CD4-positive, alpha-beta memory T cell (primary cell): ENCODE results near the gene SGTA. TPM values are rescaled to one million over a fixed set of nuclear protein-coding genes. Genes with fewer than 3 reads are reported as not detected.

Experiments used
- CTCF ChIA-PET: fragments of 350-600 bp; sonication (Branson Sonifier 250); formaldehyde crosslinking; loops from one replicate; lab custom pipeline; 2021; ENCODE audit warnings: inconsistent platforms; ENCODE audit not compliant: partially characterized antibody; lab: Charles Lee
- POLR2A ChIA-PET: fragments of 350-600 bp; sonication (Branson Sonifier 250); formaldehyde crosslinking; loops from one replicate; lab custom pipeline; 2021; ENCODE audit not compliant: partially characterized antibody; lab: Charles Lee
- DNase-seq, 5 donors: peaks; one replicate each; pipeline versions ENCODE4 v3.0.0 to v3.0.0-alpha.2; 2020 to 2022; ENCODE audit warnings: mixed read lengths in 1 of 5
- H3K27ac ChIP-seq: one replicate; pipeline ENCODE4 v1.7.0; 2013; ENCODE audit warnings: low read depth, low read length
- H3K27me3 ChIP-seq: 2 replicates; pipeline ENCODE4 v1.7.0; 2013; ENCODE audit warnings: mild to moderate bottlenecking, low read length, moderate library complexity; ENCODE audit not compliant: insufficient read depth
- H3K36me3 ChIP-seq: 2 replicates; pipeline ENCODE4 v1.7.0; 2013; ENCODE audit warnings: mild to moderate bottlenecking, low read length, moderate library complexity; ENCODE audit not compliant: insufficient read depth
- H3K4me1 ChIP-seq: 2 replicates; pipeline ENCODE4 v1.7.0; 2013; ENCODE audit warnings: mild to moderate bottlenecking, low read length, moderate library complexity; ENCODE audit not compliant: insufficient read depth
- H3K4me3 ChIP-seq, 2 donors: one replicate each; pipeline ENCODE4 v1.7.0; 2013; ENCODE audit warnings: low read length in 2 of 2, mild to moderate bottlenecking in 1 of 2
- H3K9me3 ChIP-seq, 2 donors: one replicate each; pipeline ENCODE4 v1.7.0; 2013; ENCODE audit warnings: low read length in 2 of 2, control low read depth in 1 of 2; ENCODE audit not compliant: control insufficient read depth in 1 of 2
- H3K27ac Mint-ChIP-seq, 7 donors: one replicate each; pipeline ENCODE4 v1.8.0; 2020 to 2021; ENCODE audit warnings: mixed read lengths in 7 of 7, mild to moderate bottlenecking in 6 of 7, inconsistent platforms in 3 of 7, moderate library complexity in 3 of 7
- H3K27me3 Mint-ChIP-seq, 2 donors: one replicate each; pipeline ENCODE4 v1.8.0; 2020 to 2021; ENCODE audit warnings: mixed read lengths in 2 of 2
- H3K36me3 Mint-ChIP-seq, 2 donors: one replicate each; pipeline ENCODE4 v1.8.0; 2020 to 2021; ENCODE audit warnings: mixed read lengths in 2 of 2, inconsistent platforms in 1 of 2, mild to moderate bottlenecking in 1 of 2
- H3K4me1 Mint-ChIP-seq, 4 donors: one replicate each; pipeline ENCODE4 v1.8.0; 2020 to 2021; ENCODE audit warnings: mixed read lengths in 4 of 4, mild to moderate bottlenecking in 1 of 4
- H3K4me3 Mint-ChIP-seq, 8 donors: one replicate each; pipeline ENCODE4 v1.8.0; 2020 to 2021; ENCODE audit warnings: mixed read lengths in 8 of 8, mild to moderate bottlenecking in 7 of 8, moderate library complexity in 6 of 8, inconsistent platforms in 3 of 8
- H3K9me3 Mint-ChIP-seq, 8 donors: one replicate each; pipeline ENCODE4 v1.8.0; 2020 to 2021; ENCODE audit warnings: mixed read lengths in 8 of 8, mild to moderate bottlenecking in 5 of 8, inconsistent platforms in 3 of 8, moderate library complexity in 1 of 8
- intact Hi-C: fragments of 100-400 bp; cut with micrococcal nuclease; formaldehyde crosslinking; loops from one replicate; pipeline ENCODE4 v1.15.1; 2023
- polyA plus RNA-seq, 2 donors: library from polyadenylated mRNA; unstranded; fragments of 300-500 nt; fragmentation: Illumina TruSeq; gene quantifications; one replicate each; pipeline ENCODE4 v1.2.3, GENCODE V29; 2021
- total RNA-seq, 2 experiments: library from RNA; stranded (reverse); gene quantifications; one replicate each; pipeline ENCODE4 v1.2.3, GENCODE V29; 2021

SGTA gene
- total and polyA plus RNA-seq, 4 experiments from 2014 or later, result 27.7 to 37.8 (median 36.0) TPM

- CTCF ChIA-PET, result interaction anchor here (1.9 kb wide), 1 partner anchor 87 kb away, joined by 5 read pairs; no protein-coding TSS in a partner anchor
- Mint-ChIP-seq H3K36me3 (peaks cover 28 to 31% of the 10 kb centered on the region in 2 donors), H3K4me1 (peaks cover 12 to 43% (median 15%) of the 10 kb centered on the region in 4 donors), H3K9me3 (no peaks in the 10 kb centered on the region), H3K27me3 (no peaks in the 10 kb centered on the region), H3K4me3 (peak overlapping the region in 1 of 8 donors; percentile 20), H3K27ac (peak overlapping the region in 2 of 7 donors; percentile 11 to 37)
- no peak overlapping the region for H3K4me3 ChIP-seq
- no peak for DNase-seq
- intact Hi-C loops, result no loop called here
- H3K27ac ChIP-seq, result no peak overlapping the region
- H3K4me1 ChIP-seq, result peaks cover 14% of the 10 kb centered on the region
- no peaks in the 10 kb centered on the region for H3K9me3 ChIP-seq
- H3K27me3 ChIP-seq, result no peaks in the 10 kb centered on the region
- peaks cover 19% of the 10 kb centered on the region for H3K36me3 ChIP-seq
- POLR2A ChIA-PET, result no interaction called here
Measured at GRCh38 chr19:2734589-2735288, 48.3 kb downstream of the SGTA start.

GRCh38 chr19:2733930-2734588, 49.0 kb downstream of the SGTA start:
- Histone ChIP-seq H3K27ac (no peak overlapping the region), H3K4me3 (no peak overlapping the region), H3K4me1 (peaks cover 9% of the 10 kb centered on the region), H3K36me3 (peaks cover 19% of the 10 kb centered on the region), H3K9me3 (no peaks in the 10 kb centered on the region), H3K27me3 (no peaks in the 10 kb centered on the region)
- Mint-ChIP-seq H3K9me3 (no peaks in the 10 kb centered on the region), H3K4me1 (peaks cover 7 to 38% (median 12%) of the 10 kb centered on the region in 4 donors), H3K27me3 (no peaks in the 10 kb centered on the region), H3K4me3 (peak overlapping the region in 1 of 8 donors; percentile 10), H3K36me3 (peaks cover 28 to 30% of the 10 kb centered on the region in 2 donors), H3K27ac (peak overlapping the region in 1 of 7 donors; percentile 11)
- DNase-seq, result no peak
- intact Hi-C loops, result no loop called here
- CTCF ChIA-PET, result no interaction called here
- POLR2A ChIA-PET, result no interaction called here

- ChIA-PET POLR2A (no interaction called here), CTCF (no interaction called here)
- Mint-ChIP-seq H3K36me3 (peaks cover 26 to 30% of the 10 kb centered on the region in 2 donors), H3K4me1 (peaks cover 0 to 30% (median 6%) of the 10 kb centered on the region in 4 donors), H3K27me3 (no peaks in the 10 kb centered on the region), H3K9me3 (no peaks in the 10 kb centered on the region), H3K4me3 (no peak overlapping the region), H3K27ac (no peak overlapping the region)
- Histone ChIP-seq H3K4me1 (no peaks in the 10 kb centered on the region), H3K27ac (no peak overlapping the region), H3K36me3 (peaks cover 19% of the 10 kb centered on the region), H3K27me3 (no peaks in the 10 kb centered on the region), H3K4me3 (no peak overlapping the region), H3K9me3 (no peaks in the 10 kb centered on the region)
- intact Hi-C loops, result no loop called here
- no peak for DNase-seq
Measured at GRCh38 chr19:2732883-2733282, 50.2 kb downstream of the SGTA start.

- intact Hi-C loops, result no loop called here
- no peaks in the 10 kb centered on the region for H3K4me1 ChIP-seq
- H3K36me3 Mint-ChIP-seq, result peaks cover 26 to 30% of the 10 kb centered on the region in 2 donors
- H3K27me3 Mint-ChIP-seq, result no peaks in the 10 kb centered on the region
- no peak overlapping the region for H3K4me3 ChIP-seq
- H3K27me3 ChIP-seq, result no peaks in the 10 kb centered on the region
- H3K4me3 Mint-ChIP-seq, result no peak overlapping the region
- no peaks in the 10 kb centered on the region for H3K9me3 ChIP-seq
- CTCF ChIA-PET, result no interaction called here
- peaks cover 19% of the 10 kb centered on the region for H3K36me3 ChIP-seq
- DNase-seq, result no peak
- no peaks in the 10 kb centered on the region for H3K9me3 Mint-ChIP-seq
- H3K27ac ChIP-seq, result no peak overlapping the region
- peaks cover 0 to 27% (median 6%) of the 10 kb centered on the region in 4 donors for H3K4me1 Mint-ChIP-seq
- POLR2A ChIA-PET, result no interaction called here
- H3K27ac Mint-ChIP-seq, result no peak overlapping the region
Measured at GRCh38 chr19:2732157-2732725, 50.8 kb downstream of the SGTA start.

- Mint-ChIP-seq H3K4me3 (no peak overlapping the region), H3K27me3 (peaks cover 0 to under 1% of the 10 kb centered on the region in 2 donors), H3K9me3 (no peaks in the 10 kb centered on the region), H3K36me3 (peaks cover 17 to 23% of the 10 kb centered on the region in 2 donors), H3K4me1 (peaks cover 0 to 19% (median 2%) of the 10 kb centered on the region in 4 donors), H3K27ac (no peak overlapping the region)
- Histone ChIP-seq H3K27me3 (no peaks in the 10 kb centered on the region), H3K27ac (no peak overlapping the region), H3K36me3 (peaks cover 12% of the 10 kb centered on the region), H3K4me3 (no peak overlapping the region), H3K9me3 (no peaks in the 10 kb centered on the region), H3K4me1 (no peaks in the 10 kb centered on the region)
- CTCF ChIA-PET, result no interaction called here
- POLR2A ChIA-PET, result no interaction called here
- intact Hi-C loops, result no loop called here
- DNase-seq, result no peak
Measured at GRCh38 chr19:2731181-2731995, 51.7 kb downstream of the SGTA start.

- intact Hi-C loops, result no loop called here
- Histone ChIP-seq H3K4me3 (no peak overlapping the region), H3K27ac (no peak overlapping the region), H3K9me3 (no peaks in the 10 kb centered on the region), H3K27me3 (no peaks in the 10 kb centered on the region), H3K4me1 (no peaks in the 10 kb centered on the region), H3K36me3 (peaks cover 5% of the 10 kb centered on the region)
- ChIA-PET CTCF (no interaction called here), POLR2A (no interaction called here)
- no peak overlapping the region for H3K4me3 Mint-ChIP-seq
- DNase-seq, result no peak
- H3K27ac Mint-ChIP-seq, result no peak overlapping the region
- H3K9me3 Mint-ChIP-seq, result no peaks in the 10 kb centered on the region
- H3K27me3 Mint-ChIP-seq, result peaks cover 3% of the 10 kb centered on the region in 2 donors
- H3K36me3 Mint-ChIP-seq, result peaks cover 6 to 13% of the 10 kb centered on the region in 2 donors
- H3K4me1 Mint-ChIP-seq, result peaks cover 0 to 12% (median under 1%) of the 10 kb centered on the region in 4 donors
Measured at GRCh38 chr19:2729943-2730818, 52.9 kb downstream of the SGTA start.
